ENCODE measurements around the gene TEX55. TPM values are rescaled to one million over a fixed set of nuclear protein-coding genes. Genes with fewer than 3 reads are reported as not detected.
"Not testable (repeated sequence)": the region's sequence is repeated elsewhere in the genome, so short reads cannot be mapped to it uniquely, and the experiment has no call there.

The TEX55 gene
- total RNA-seq, 1 experiment from 2014 or later, result not detected

- H3K4me3 ChIP-seq (ENCODE audit: low read depth in 2 of 2, low read length in 2 of 2), result no peak overlapping the region
- POLR2A ChIA-PET, result no interaction called here
- intact Hi-C loops (cut with micrococcal nuclease; ENCODE audit: unreplicated experiment), result no loop called here
- no TSS peak for BruUV-seq (replicated peaks)
- H3K27me3 ChIP-seq (ENCODE audit: control insufficient read depth, insufficient read depth, low read length), result no peaks in the 10 kb centered on the region
- TF ChIP-seq CTCF (IDR thresholded peaks at IDR 0.05) (no peak), TCF7L2 (IDR thresholded peaks at IDR 0.05; ENCODE audit: low read depth, low read length) (no peak), POLR2AphosphoS5 (IDR thresholded peaks at IDR 0.05; ENCODE audit: low read depth, low read length) (no peak)
- in situ Hi-C loops (cut with HindIII; ENCODE audit: low pct_unique_long_range_greater_than_20kb, low sequenced_read_pairs), result no loop called here
- ATAC-seq (no peak), DNase-seq (ENCODE audit: low read depth, low spot score) (no peak)
- CTCF ChIA-PET, result no interaction called here
- no peaks in the 10 kb centered on the region for H3K36me3 ChIP-seq (ENCODE audit: control insufficient read depth, insufficient read depth, low read length)
- H3K9me3 ChIP-seq (ENCODE audit: control insufficient read depth, insufficient read depth, low read depth, low read length), result no peaks in the 10 kb centered on the region
- H3K27ac ChIP-seq (ENCODE audit: low read length), result no peak overlapping the region
- H3K4me1 ChIP-seq (ENCODE audit: control insufficient read depth, insufficient read depth, low read length), result no peaks in the 10 kb centered on the region
These were observed 15.3 kb downstream of the TEX55 start for GRCh38 chr3:119161240-119161639.

GRCh38 chr3:119164745-119165144 is 18.8 kb downstream of the TEX55 start:
- CTCF ChIA-PET; in situ Hi-C loops (cut with HindIII; ENCODE audit: low pct_unique_long_range_greater_than_20kb, low sequenced_read_pairs); DNase-seq (ENCODE audit: low read depth, low spot score); H3K27me3 ChIP-seq (ENCODE audit: control insufficient read depth, insufficient read depth, low read length); H3K9me3 ChIP-seq (ENCODE audit: control insufficient read depth, insufficient read depth, low read depth, low read length); H3K27ac ChIP-seq (ENCODE audit: low read length); BruUV-seq (replicated peaks); H3K36me3 ChIP-seq (ENCODE audit: control insufficient read depth, insufficient read depth, low read length); H3K4me3 ChIP-seq (ENCODE audit: low read depth in 2 of 2, low read length in 2 of 2); intact Hi-C loops (cut with micrococcal nuclease; ENCODE audit: unreplicated experiment); H3K4me1 ChIP-seq (ENCODE audit: control insufficient read depth, insufficient read depth, low read length); ATAC-seq: not testable (repeated sequence)
- POLR2A ChIA-PET, result interaction anchor here (0.7 kb wide), 1 partner anchor 11 kb away, joined by 3 read pairs; no protein-coding TSS in a partner anchor

GRCh38 chr3:119170821-119171220 is 24.9 kb downstream of the TEX55 start:
- DNase-seq (ENCODE audit: low read depth, low spot score) (no peak), ATAC-seq (no peak)
- H3K9me3 ChIP-seq (ENCODE audit: control insufficient read depth, insufficient read depth, low read depth, low read length), result no peaks in the 10 kb centered on the region
- no peaks in the 10 kb centered on the region for H3K27me3 ChIP-seq (ENCODE audit: control insufficient read depth, insufficient read depth, low read length)
- no TSS peak for BruUV-seq (replicated peaks)
- in situ Hi-C loops (cut with HindIII; ENCODE audit: low pct_unique_long_range_greater_than_20kb, low sequenced_read_pairs) (no loop called here), intact Hi-C loops (cut with micrococcal nuclease; ENCODE audit: unreplicated experiment) (no loop called here)
- no peak for TF ChIP-seq POLR2AphosphoS5 (IDR thresholded peaks at IDR 0.05; ENCODE audit: low read depth, low read length)
- TF ChIP-seq TCF7L2 (IDR thresholded peaks at IDR 0.05; ENCODE audit: low read depth, low read length), result no peak
- no peak for TF ChIP-seq CTCF (IDR thresholded peaks at IDR 0.05)
- no peak for TF ChIP-seq SIN3A (IDR thresholded peaks at IDR 0.05; ENCODE audit: borderline replicate concordance, insufficient read depth, low read depth, low read length)
- POLR2A ChIA-PET, result no interaction called here
- H3K36me3 ChIP-seq (ENCODE audit: control insufficient read depth, insufficient read depth, low read length), result no peaks in the 10 kb centered on the region
- H3K4me1 ChIP-seq (ENCODE audit: control insufficient read depth, insufficient read depth, low read length), result peaks cover 5% of the 10 kb centered on the region; the same call in 1 of the 2 replicates
- no peak overlapping the region for H3K27ac ChIP-seq (ENCODE audit: low read length)
- no peak overlapping the region for H3K4me3 ChIP-seq (ENCODE audit: low read depth in 2 of 2, low read length in 2 of 2)
- CTCF ChIA-PET, result no interaction called here

GRCh38 chr3:119173325-119173724 is 27.4 kb downstream of the TEX55 start, which contains the start of gene UPK1B:
Gene UPK1B, plus strand, starts transcription at chr3:119173598. Its CDS starts 13,144 bp downstream, at chr3:119186742.
- Histone ChIP-seq H3K27ac (ENCODE audit: low read length) (no peak within 1 kb of the TSS), H3K9me3 (ENCODE audit: control insufficient read depth, insufficient read depth, low read depth, low read length) (no peaks in the 10 kb centered on the region), H3K27me3 (ENCODE audit: control insufficient read depth, insufficient read depth, low read length) (no peaks in the 10 kb centered on the region), H3K36me3 (ENCODE audit: control insufficient read depth, insufficient read depth, low read length) (no peaks in the 10 kb centered on the region), H3K4me1 (ENCODE audit: control insufficient read depth, insufficient read depth, low read length) (peaks cover 5% of the 10 kb centered on the region; the same call in 1 of the 2 replicates), H3K4me3 (ENCODE audit: low read depth in 2 of 2, low read length in 2 of 2) (peak within 1 kb of the TSS in 1 of 2 experiments; percentile 5; a peak in 1 of 4 replicates)
- peak; percentile 62 for ATAC-seq
- CTCF ChIA-PET, result no interaction called here
- no peak for DNase-seq (ENCODE audit: low read depth, low spot score)
- POLR2A ChIA-PET, result no interaction called here
- TF ChIP-seq POLR2AphosphoS5 (IDR thresholded peaks at IDR 0.05; ENCODE audit: low read depth, low read length), result no peak
- TF ChIP-seq CTCF (IDR thresholded peaks at IDR 0.05), result no peak
- no peak for TF ChIP-seq SIN3A (IDR thresholded peaks at IDR 0.05; ENCODE audit: borderline replicate concordance, insufficient read depth, low read depth, low read length)
- TF ChIP-seq REST (IDR thresholded peaks at IDR 0.05; ENCODE audit: insufficient read depth in 1 of 2, low read depth in 2 of 2, low read length in 1 of 2), result no peak
- TF ChIP-seq TCF7L2 (IDR thresholded peaks at IDR 0.05; ENCODE audit: low read depth, low read length), result no peak
- intact Hi-C loops (cut with micrococcal nuclease; ENCODE audit: unreplicated experiment), result no loop called here
- in situ Hi-C loops (cut with HindIII; ENCODE audit: low pct_unique_long_range_greater_than_20kb, low sequenced_read_pairs), result no loop called here
- no TSS peak for BruUV-seq (replicated peaks)
